HEK293T (cell line): Measurements from ENCODE around the gene BCAR1.
"Not testable (repeated sequence)": the region's sequence is repeated elsewhere in the genome, so short reads cannot be mapped to it uniquely, and the experiment has no call there.

Experiments
- CTCF ChIA-PET: fragments of 350-600 bp; formaldehyde crosslinking; extraction: SDS; loops from one replicate; lab custom pipeline; 2021; ENCODE audit warnings: antibody characterized with exemption, inconsistent platforms; lab: Yijun Ruan, JAX
- POLR2A ChIA-PET: fragments of 350-600 bp; formaldehyde crosslinking; extraction: SDS; loops from one replicate; lab custom pipeline; 2020; ENCODE audit warnings: antibody characterized with exemption, inconsistent platforms; lab: Yijun Ruan, JAX
- DNase-seq: peaks from one replicate; pipeline ENCODE4 v3.0.0; 2012; ENCODE audit warnings: mixed read lengths; ENCODE audit errors: extremely low spot score
- ARNT ChIP-seq: fragments of 450-650 bp; IDR thresholded peaks from 2 replicates; pipeline ENCODE4 v1.6.1; 2017; ENCODE audit warnings: mild to moderate bottlenecking
- BHLHE40 ChIP-seq: fragments of 450-650 bp; IDR thresholded peaks from 2 replicates; pipeline ENCODE4 v1.6.1; 2016; ENCODE audit warnings: mild to moderate bottlenecking, moderate library complexity, borderline replicate concordance
- CTBP1 ChIP-seq: fragments of 450-650 bp; IDR thresholded peaks from 2 replicates; pipeline ENCODE4 v1.6.1; 2016; ENCODE audit warnings: borderline replicate concordance
- ELF4 ChIP-seq: fragments of 450-650 bp; IDR thresholded peaks from 2 replicates; pipeline ENCODE4 v1.6.1; 2017; ENCODE audit warnings: antibody characterized with exemption
- FOXA1 ChIP-seq: fragments of 450-650 bp; IDR thresholded peaks from 2 replicates; pipeline ENCODE4 v1.6.1; 2016; ENCODE audit warnings: mild to moderate bottlenecking
- FOXK2 ChIP-seq: fragments of 450-650 bp; IDR thresholded peaks from 2 replicates; pipeline ENCODE4 v1.6.1; 2016; ENCODE audit warnings: mild to moderate bottlenecking
- FOXM1 ChIP-seq: fragments of 450-650 bp; IDR thresholded peaks from 2 replicates; pipeline ENCODE4 v1.6.1; 2017; ENCODE audit warnings: mild to moderate bottlenecking, borderline replicate concordance
- HDGF ChIP-seq: fragments of 450-650 bp; IDR thresholded peaks from 2 replicates; pipeline ENCODE4 v1.6.1; 2017; ENCODE audit warnings: antibody characterized with exemption, borderline replicate concordance
- L3MBTL2 ChIP-seq: fragments of 450-650 bp; conservative IDR thresholded peaks from 2 replicates; pipeline ENCODE4 v1.6.1; 2016; ENCODE audit warnings: mild to moderate bottlenecking
- LEF1 ChIP-seq: fragments of 450-650 bp; IDR thresholded peaks from 2 replicates; pipeline ENCODE4 v1.6.1; 2017; ENCODE audit warnings: mild to moderate bottlenecking, borderline replicate concordance
- NFRKB ChIP-seq: fragments of 450-650 bp; IDR thresholded peaks from 2 replicates; pipeline ENCODE4 v1.6.1; 2016; ENCODE audit warnings: mild to moderate bottlenecking, moderate library complexity
- SP1 ChIP-seq: fragments of 450-650 bp; IDR thresholded peaks from 2 replicates; pipeline ENCODE4 v1.6.1; 2017
- SUZ12 ChIP-seq: fragments of 450-650 bp; IDR thresholded peaks from 2 replicates; pipeline ENCODE4 v1.6.1; 2016; ENCODE audit warnings: mild to moderate bottlenecking
- TARDBP ChIP-seq: fragments of 450-650 bp; IDR thresholded peaks from 2 replicates; pipeline ENCODE4 v1.6.1; 2016
- ZNF384 ChIP-seq: fragments of 450-650 bp; IDR thresholded peaks from 2 replicates; pipeline ENCODE4 v1.6.1; 2016
- TF ChIP-seq, protein P1 (sequence below): fragments of 450-650 bp; IDR thresholded peaks from 2 replicates; pipeline ENCODE4 v1.6.1; 2016

The BCAR1 gene

DNA sequence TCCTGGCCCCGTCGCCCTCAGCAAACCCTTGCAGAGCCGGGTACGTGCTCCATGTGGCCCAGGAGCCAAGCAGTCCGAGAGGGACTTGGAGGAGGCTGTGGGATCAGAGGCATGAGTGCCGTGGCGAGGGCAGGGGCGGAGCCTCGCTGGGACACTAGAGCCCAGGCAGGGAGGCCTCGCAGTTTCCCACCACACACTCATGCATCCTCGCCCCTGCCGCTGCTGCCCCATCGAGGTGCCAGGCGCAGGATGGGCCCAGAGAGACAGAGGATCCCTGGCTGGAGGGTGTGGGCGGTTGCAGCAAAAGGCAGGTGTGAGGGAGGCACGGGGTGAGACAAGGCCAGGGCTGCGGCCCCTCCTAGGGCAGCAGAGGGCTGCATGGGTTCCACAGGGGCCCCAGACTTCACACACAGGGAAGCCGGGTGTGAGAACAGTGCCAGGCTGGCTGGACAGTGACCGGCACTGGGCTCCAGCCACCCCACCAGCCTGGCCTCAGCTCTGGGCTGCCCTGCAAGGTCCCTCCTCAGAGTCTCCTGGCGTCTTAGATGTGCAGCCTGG is 7.7 kb downstream of the BCAR1 start:
- CTCF ChIA-PET: no interaction called here
- POLR2A ChIA-PET: no interaction called here
- no peak for TF ChIP-seq CTBP1
- TF ChIP-seq FOXK2: no peak
- TF ChIP-seq TARDBP: no peak
- no peak for TF ChIP-seq L3MBTL2
- TF ChIP-seq FOXM1: no peak
- TF ChIP-seq NFRKB: no peak
- TF ChIP-seq ZNF384: no peak
- TF ChIP-seq SP1: no peak
- TF ChIP-seq ELF4: no peak
- no peak for TF ChIP-seq SUZ12
- TF ChIP-seq LEF1: no peak
- no peak for DNase-seq

DNA sequence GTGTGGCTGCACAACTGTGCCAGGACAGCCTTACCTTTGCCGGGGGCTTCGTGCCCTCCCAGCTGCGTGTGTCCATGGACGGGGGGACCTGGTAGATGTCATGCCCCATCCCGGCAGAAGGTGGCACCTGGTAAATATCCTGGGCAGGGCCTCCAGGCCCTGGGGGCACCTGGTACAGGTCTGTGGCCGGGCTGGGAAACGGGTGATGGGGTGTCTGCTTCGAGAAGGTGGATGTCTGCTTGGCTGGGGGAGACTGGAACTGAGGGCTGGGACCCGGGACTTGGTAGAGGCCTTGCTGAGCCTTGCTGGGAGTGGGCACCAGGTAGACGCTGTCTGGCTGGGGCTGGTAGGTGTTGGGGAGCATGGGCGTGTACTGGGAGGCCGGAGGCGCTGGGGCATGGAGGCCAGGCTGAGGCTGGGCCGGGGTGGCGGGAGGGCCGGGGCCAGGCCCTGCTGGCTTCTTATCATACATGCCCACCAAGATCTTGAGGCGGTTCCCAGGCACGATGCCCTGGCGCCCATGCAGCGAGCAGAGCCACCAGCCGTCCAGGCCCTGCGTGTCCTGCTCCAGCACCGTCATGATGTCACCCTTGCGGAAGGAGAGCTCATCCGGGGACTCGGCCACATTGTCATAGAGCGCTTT is 8.9 kb downstream of the BCAR1 start:
- POLR2A ChIA-PET, DNase-seq, CTCF ChIA-PET: not testable (repeated sequence)

GRCh38 chr16:75241955-75242354 is 9.5 kb downstream of the BCAR1 start:
- TF ChIP-seq ZNF384 (no peak), NFRKB (no peak), FOXM1 (no peak), BHLHE40 (no peak), FOXK2 (no peak), HDGF (no peak), L3MBTL2 (no peak), TARDBP (no peak), FOXA1 (no peak), SUZ12 (no peak), SP1 (no peak), LEF1 (no peak), ELF4 (no peak), ARNT (no peak), CTBP1 (no peak)
- TF ChIP-seq, protein P1, sequence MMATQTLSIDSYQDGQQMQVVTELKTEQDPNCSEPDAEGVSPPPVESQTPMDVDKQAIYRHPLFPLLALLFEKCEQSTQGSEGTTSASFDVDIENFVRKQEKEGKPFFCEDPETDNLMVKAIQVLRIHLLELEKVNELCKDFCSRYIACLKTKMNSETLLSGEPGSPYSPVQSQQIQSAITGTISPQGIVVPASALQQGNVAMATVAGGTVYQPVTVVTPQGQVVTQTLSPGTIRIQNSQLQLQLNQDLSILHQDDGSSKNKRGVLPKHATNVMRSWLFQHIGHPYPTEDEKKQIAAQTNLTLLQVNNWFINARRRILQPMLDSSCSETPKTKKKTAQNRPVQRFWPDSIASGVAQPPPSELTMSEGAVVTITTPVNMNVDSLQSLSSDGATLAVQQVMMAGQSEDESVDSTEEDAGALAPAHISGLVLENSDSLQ: no peak
- ChIA-PET POLR2A (no interaction called here), CTCF (no interaction called here)
- no peak for DNase-seq

- TF ChIP-seq L3MBTL2 (no peak), ELF4 (no peak), HDGF (no peak), FOXK2 (no peak), BHLHE40 (no peak), SP1 (no peak), CTBP1 (no peak), ZNF384 (no peak), SUZ12 (no peak), ARNT (no peak), FOXM1 (no peak), TARDBP (no peak), NFRKB (no peak), LEF1 (no peak), FOXA1 (no peak)
- TF ChIP-seq, protein P1: no peak
- DNase-seq: no peak
- ChIA-PET CTCF (no interaction called here), POLR2A (no interaction called here)
Observed at GRCh38 chr16:75241412-75241811, 10.0 kb downstream of the BCAR1 start.

GRCh38 chr16:75240633-75241032 is 10.8 kb downstream of the BCAR1 start:
- DNase-seq, CTCF ChIA-PET, POLR2A ChIA-PET: not testable (repeated sequence)

- ChIA-PET POLR2A (no interaction called here), CTCF (interaction anchor here (1.1 kb wide), 1 partner anchor 146 kb away, joined by 3 read pairs; no protein-coding TSS in a partner anchor)
- no peak for DNase-seq
- TF ChIP-seq FOXK2: no peak
- no peak for TF ChIP-seq TARDBP
- no peak for TF ChIP-seq HDGF
- no peak for TF ChIP-seq FOXM1
- no peak for TF ChIP-seq SUZ12
- TF ChIP-seq, protein P1: no peak
- TF ChIP-seq ELF4: no peak
- no peak for TF ChIP-seq ARNT
Observed at GRCh38 chr16:75239542-75240122, 11.8 kb downstream of the BCAR1 start.
